GM18508 (cell line): ENCODE data around the gene MCU.

Experiments used
- ATAC-seq: cut with Tn5 transposase; IDR thresholded peaks from one replicate; pipeline ENCODE4 v1.9.1; 2021; ENCODE audit warnings: moderate number of reproducible peaks; ENCODE audit not compliant: insufficient read depth, unreplicated experiment

The MCU gene

GRCh38 chr10:72793752-72794151 lies 101.8 kb downstream of the MCU start:
- no peak for ATAC-seq

GRCh38 chr10:72794260-72794659 lies 102.3 kb downstream of the MCU start:
- ATAC-seq = no peak

GRCh38 chr10:72796042-72796441 lies 104.1 kb downstream of the MCU start:
- no peak for ATAC-seq

GRCh38 chr10:72796538-72796937 lies 104.6 kb downstream of the MCU start:
- ATAC-seq = no peak

- ATAC-seq = no peak
Measured at GRCh38 chr10:72800000-72800740, 108.2 kb downstream of the MCU start.

GRCh38 chr10:72800741-72801092 lies 108.8 kb downstream of the MCU start:
- ATAC-seq = no peak

- no peak for ATAC-seq
Measured at GRCh38 chr10:72801263-72801868, 109.4 kb downstream of the MCU start.

GRCh38 chr10:72802332-72802731 lies 110.4 kb downstream of the MCU start:
- ATAC-seq = no peak

- no peak for ATAC-seq
Measured at GRCh38 chr10:72802763-72803505, 111.0 kb downstream of the MCU start.

- no peak for ATAC-seq
Measured at GRCh38 chr10:72808001-72808400, 116.1 kb downstream of the MCU start.

GRCh38 chr10:72809006-72809405 lies 117.1 kb downstream of the MCU start:
- no peak for ATAC-seq

- no peak for ATAC-seq
Measured at GRCh38 chr10:72810976-72811375, 119.0 kb downstream of the MCU start.

- no peak for ATAC-seq
Measured at GRCh38 chr10:72812415-72812752, 120.4 kb downstream of the MCU start.

- no peak for ATAC-seq
Measured at GRCh38 chr10:72812753-72813430, 120.9 kb downstream of the MCU start.

- no peak for ATAC-seq
Measured at GRCh38 chr10:72814099-72814790, 122.3 kb downstream of the MCU start.

- ATAC-seq = no peak
Measured at GRCh38 chr10:72816565-72816964, 124.6 kb downstream of the MCU start.

- ATAC-seq = no peak
Measured at GRCh38 chr10:72818076-72818475, 126.1 kb downstream of the MCU start.

GRCh38 chr10:72819053-72819452 lies 127.1 kb downstream of the MCU start:
- ATAC-seq = no peak

GRCh38 chr10:72821606-72822005 lies 129.7 kb downstream of the MCU start:
- ATAC-seq = no peak

GRCh38 chr10:72822342-72822986 lies 130.5 kb downstream of the MCU start:
- no peak for ATAC-seq
